ENCODE data around the gene MAB21L2. TPM values are rescaled to one million over a fixed set of nuclear protein-coding genes. Genes with fewer than 3 reads are reported as not detected.
"Not testable (repeated sequence)": the region's sequence is repeated elsewhere in the genome, so short reads cannot be mapped to it uniquely, and the experiment has no call there.

MAB21L2 gene
- total RNA-seq, 1 experiment from 2014 or later = not detected

DNA sequence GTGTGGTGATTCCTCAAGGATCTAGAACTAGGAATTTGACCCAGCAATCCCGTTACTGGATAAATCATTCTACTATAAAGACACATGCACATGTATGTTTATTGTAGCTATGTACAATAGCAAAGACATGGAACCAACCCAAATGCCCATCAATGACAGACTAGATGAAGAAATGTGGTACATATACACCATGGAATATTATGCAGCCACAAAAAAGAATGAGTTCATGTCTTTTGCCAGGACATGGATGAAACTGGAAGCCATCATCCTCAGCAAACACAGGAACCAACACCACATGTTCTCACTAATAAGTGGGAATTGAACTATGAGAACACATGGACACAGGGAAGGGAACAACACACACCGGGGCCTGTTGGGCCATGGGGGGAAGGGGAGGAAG, 17.0 kb upstream of the MAB21L2 start:
- H3K9me3 ChIP-seq (replicated peaks); H3K27me3 ChIP-seq (replicated peaks); H3K4me1 ChIP-seq (replicated peaks); H3K27ac ChIP-seq; DNase-seq (ENCODE audit: low read depth in 1 of 2, low spot score in 2 of 2); H3K4me3 ChIP-seq; H3K36me3 ChIP-seq: not testable (repeated sequence)

DNA sequence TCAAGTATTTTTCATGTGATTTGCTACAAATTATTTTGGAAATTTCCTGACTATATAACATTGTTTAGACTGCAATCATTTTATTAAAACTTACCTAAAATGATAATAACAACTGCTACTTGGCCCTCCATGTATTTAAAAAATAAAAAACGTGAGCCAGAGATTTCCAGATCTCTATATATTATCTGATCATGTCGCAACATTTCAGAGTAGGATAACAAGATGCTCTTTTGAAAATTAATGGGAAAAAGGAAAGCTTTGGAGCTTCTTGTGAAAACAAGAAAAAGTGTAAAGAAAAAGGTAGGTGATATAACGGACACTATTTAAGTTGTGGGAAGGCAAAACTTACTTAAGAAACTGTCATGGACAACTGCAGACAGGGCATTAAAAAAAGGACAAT, 14.9 kb upstream of the MAB21L2 start:
- H3K9me3 ChIP-seq (replicated peaks) = no peaks in the 10 kb centered on the region
- no peaks in the 10 kb centered on the region for H3K36me3 ChIP-seq
- H3K4me3 ChIP-seq = no peak overlapping the region
- no peak for DNase-seq (ENCODE audit: low read depth in 1 of 2, low spot score in 2 of 2)
- no peaks in the 10 kb centered on the region for H3K27me3 ChIP-seq (replicated peaks)
- H3K4me1 ChIP-seq (replicated peaks) = no peaks in the 10 kb centered on the region
- H3K27ac ChIP-seq = no peak overlapping the region

DNA sequence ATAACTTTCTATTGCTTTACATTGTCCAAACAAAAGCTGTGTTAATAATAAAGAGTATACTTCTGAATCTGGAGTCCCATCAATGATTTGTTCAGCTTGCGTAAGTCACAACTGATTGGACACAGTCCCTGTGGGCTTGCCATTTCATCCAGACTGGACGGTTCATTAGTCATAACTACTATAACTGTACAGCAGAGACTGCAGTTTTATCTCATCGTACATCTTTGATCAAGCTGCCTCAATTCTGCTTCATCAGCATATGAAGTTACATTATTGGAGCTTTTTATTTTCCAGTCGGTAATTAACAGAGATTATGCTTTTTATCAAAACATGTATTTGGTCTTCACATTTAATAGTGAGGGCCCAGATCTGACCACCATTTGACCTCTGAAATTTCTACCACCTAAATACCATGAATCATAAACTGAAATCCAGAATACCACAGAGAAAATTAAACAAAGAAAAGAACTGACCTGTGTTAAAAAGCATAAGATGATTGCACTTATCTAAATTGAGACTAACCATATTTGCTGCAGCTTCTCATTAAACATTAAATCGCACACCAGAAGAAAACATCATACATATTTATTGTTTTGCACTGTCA, 12.5 kb upstream of the MAB21L2 start:
- Histone ChIP-seq H3K4me3 (no peak overlapping the region), H3K4me1 (replicated peaks) (no peaks in the 10 kb centered on the region), H3K27ac (no peak overlapping the region), H3K36me3 (no peaks in the 10 kb centered on the region), H3K9me3 (replicated peaks) (no peaks in the 10 kb centered on the region), H3K27me3 (replicated peaks) (no peaks in the 10 kb centered on the region)
- no peak for DNase-seq (ENCODE audit: low read depth in 1 of 2, low spot score in 2 of 2)

DNA sequence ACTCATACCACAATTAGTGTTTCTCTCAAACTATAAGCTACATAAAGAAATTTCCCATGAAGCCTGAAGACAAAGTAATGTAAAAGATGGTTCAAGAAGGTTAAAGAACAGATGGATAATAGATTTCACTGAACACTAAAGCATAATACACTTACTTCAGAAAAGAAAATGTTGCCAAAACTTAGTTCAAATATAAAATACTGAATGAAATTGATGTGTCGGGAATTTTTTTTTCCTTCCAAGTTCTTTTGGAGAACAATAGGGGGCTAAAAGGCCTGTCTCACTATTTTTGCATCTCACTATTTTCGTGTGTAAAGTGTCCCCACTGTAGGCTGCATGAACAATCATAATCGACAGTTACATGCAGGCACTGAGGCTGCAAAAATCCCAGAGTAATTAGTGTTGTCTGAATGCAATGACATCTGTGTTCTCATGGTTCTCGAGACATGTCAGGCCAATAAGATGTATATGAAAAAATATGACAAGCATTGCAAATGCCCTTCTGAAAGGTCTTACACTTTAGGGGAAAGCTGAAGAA, 11.9 kb upstream of the MAB21L2 start:
- H3K4me3 ChIP-seq = no peak overlapping the region
- H3K9me3 ChIP-seq (replicated peaks) = no peaks in the 10 kb centered on the region
- no peaks in the 10 kb centered on the region for H3K36me3 ChIP-seq
- no peaks in the 10 kb centered on the region for H3K4me1 ChIP-seq (replicated peaks)
- H3K27me3 ChIP-seq (replicated peaks) = no peaks in the 10 kb centered on the region
- DNase-seq (ENCODE audit: low read depth in 1 of 2, low spot score in 2 of 2) = no peak
- H3K27ac ChIP-seq = no peak overlapping the region

DNA sequence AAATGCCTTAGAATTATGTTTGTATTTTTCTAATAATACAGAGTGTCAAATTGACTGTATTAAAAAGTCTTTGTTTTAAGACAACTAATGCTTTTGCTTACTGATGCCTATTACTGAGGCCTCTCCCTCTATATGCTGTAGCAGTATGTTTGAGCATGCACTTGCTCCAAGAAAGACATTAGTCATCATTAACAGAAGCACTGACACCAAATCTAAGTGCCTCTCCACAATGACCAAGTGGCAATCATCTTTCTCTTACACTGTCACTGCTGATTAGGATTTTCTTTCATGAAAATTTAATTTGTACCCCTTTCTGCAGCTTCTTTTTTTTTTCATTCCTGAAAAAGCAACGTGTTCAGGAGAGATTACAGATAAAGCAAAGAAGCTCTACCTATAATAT, 11.1 kb upstream of the MAB21L2 start:
- Histone ChIP-seq H3K27me3 (replicated peaks) (no peaks in the 10 kb centered on the region), H3K9me3 (replicated peaks) (no peaks in the 10 kb centered on the region), H3K4me3 (no peak overlapping the region), H3K27ac (no peak overlapping the region), H3K36me3 (no peaks in the 10 kb centered on the region), H3K4me1 (replicated peaks) (no peaks in the 10 kb centered on the region)
- no peak for DNase-seq (ENCODE audit: low read depth in 1 of 2, low spot score in 2 of 2)

DNA sequence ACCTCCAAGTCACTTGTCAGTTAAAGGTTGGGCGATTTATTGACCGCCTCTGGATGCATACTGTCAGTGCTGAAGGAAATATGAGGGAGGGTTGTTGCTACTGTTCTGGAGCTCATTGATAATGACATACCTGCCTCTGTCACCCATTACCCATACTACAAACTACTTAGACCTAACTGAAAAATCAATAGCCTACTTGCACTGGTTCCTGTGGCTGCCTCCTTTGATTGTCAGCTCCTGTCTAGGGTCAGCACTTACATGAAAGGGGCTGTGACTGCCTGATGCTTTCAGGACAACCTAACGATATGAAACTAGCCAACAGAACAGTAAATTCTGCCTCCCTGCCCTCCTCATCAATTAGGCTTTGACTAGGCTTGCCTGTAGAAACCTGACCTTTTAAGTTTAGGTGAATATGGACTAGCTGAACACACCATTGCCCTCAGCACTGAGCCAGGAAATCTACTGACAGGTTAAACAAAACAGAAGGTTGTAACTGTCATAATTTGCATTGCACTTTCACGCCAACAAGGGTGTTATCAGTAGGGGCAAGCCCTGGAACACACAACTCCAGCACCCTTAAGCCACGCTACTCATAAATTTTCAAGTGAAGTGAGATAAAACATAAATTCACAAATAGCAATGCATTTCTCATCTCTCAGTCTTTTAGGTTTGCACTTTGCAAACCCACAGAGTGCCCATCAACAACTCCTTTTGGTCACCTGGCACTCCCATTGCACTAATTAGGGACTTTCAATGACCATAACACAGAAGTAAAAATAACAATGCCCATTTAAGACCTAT, 9.0 kb upstream of the MAB21L2 start:
- Histone ChIP-seq H3K27ac (no peak overlapping the region), H3K4me3 (no peak overlapping the region), H3K9me3 (replicated peaks) (no peaks in the 10 kb centered on the region)

DNA sequence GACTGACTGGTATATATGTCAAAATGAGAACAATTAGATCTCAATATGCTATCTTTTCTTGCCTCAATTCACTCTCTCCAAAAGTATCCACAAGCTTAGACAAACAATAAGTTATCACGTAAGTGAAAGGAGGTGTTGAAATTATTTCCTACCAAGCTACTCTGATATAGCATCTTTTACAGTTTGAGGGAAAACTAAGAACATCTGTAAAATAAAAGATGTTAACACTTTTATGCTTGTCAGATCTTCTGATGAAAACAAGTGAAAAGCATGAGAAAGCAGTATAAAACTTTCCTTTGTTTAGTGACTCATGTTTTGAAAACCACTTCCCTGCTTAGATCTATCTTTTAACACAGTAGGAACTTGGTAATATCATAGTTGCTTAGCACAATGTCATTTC, 8.4 kb upstream of the MAB21L2 start:
- no peak for DNase-seq (ENCODE audit: low read depth in 1 of 2, low spot score in 2 of 2)
- H3K4me1 ChIP-seq (replicated peaks) = no peaks in the 10 kb centered on the region
- no peaks in the 10 kb centered on the region for H3K36me3 ChIP-seq
- no peak overlapping the region for H3K27ac ChIP-seq
- no peaks in the 10 kb centered on the region for H3K9me3 ChIP-seq (replicated peaks)
- H3K27me3 ChIP-seq (replicated peaks) = 0 out of 2 replicates have a peak, but pooled peaks cover 6% of the 10 kb centered on the region
- H3K4me3 ChIP-seq = no peak overlapping the region

More for the DNA sequence above, 9.0 kb upstream of the MAB21L2 start:
- no peaks in the 10 kb centered on the region for H3K36me3 ChIP-seq
- 0 out of 2 replicates have a peak, but pooled peaks cover 5% of the 10 kb centered on the region for H3K27me3 ChIP-seq (replicated peaks)
- no peaks in the 10 kb centered on the region for H3K4me1 ChIP-seq (replicated peaks)
- DNase-seq (ENCODE audit: low read depth in 1 of 2, low spot score in 2 of 2) = no peak

DNA sequence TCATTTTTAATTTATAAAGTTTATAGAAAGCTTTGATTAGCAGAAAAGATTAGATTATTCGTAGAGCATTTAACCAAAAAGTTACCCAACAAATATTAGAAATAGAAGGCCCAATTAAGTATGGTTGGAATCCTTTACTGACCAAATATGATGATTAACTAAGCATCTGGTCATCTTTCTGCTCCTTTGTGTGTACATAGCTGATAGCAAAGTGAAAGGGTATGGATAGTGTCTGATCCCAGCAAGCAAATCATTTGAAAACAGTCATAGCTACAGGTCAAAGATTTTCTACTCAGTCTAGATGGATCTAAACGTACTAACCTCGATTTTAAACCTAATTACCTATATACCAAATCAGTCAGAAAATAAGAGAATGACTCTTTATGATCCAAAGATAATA, 7.3 kb upstream of the MAB21L2 start:
- peaks cover 9% of the 10 kb centered on the region; the same call in 1 of the 2 replicates for H3K27me3 ChIP-seq (replicated peaks)
- no peaks in the 10 kb centered on the region for H3K9me3 ChIP-seq (replicated peaks)
- no peaks in the 10 kb centered on the region; the same call in 1 of the 2 replicates for H3K4me1 ChIP-seq (replicated peaks)
- no peak overlapping the region for H3K27ac ChIP-seq
- no peaks in the 10 kb centered on the region for H3K36me3 ChIP-seq
- no peak for DNase-seq (ENCODE audit: low read depth in 1 of 2, low spot score in 2 of 2)
- H3K4me3 ChIP-seq = no peak overlapping the region

DNA sequence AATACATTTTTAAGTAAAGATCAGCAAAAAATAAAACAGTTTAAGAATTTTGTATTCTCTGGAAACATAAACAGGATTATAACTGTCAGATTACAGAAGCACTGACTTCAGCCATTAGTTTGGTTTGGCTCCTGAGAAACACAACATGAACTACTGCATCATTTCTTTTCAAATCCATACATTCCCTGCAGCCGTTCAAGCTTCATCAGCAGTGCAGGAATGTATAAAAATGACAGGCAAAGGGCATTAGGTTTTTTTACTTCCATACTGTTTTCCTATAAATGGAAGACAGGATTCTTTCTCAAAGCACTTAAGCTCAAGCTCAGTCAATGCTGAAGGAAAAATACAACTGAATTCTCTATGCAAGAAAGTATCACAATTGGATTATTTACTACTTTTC, 4.2 kb upstream of the MAB21L2 start:
- H3K36me3 ChIP-seq = no peaks in the 10 kb centered on the region

DNA sequence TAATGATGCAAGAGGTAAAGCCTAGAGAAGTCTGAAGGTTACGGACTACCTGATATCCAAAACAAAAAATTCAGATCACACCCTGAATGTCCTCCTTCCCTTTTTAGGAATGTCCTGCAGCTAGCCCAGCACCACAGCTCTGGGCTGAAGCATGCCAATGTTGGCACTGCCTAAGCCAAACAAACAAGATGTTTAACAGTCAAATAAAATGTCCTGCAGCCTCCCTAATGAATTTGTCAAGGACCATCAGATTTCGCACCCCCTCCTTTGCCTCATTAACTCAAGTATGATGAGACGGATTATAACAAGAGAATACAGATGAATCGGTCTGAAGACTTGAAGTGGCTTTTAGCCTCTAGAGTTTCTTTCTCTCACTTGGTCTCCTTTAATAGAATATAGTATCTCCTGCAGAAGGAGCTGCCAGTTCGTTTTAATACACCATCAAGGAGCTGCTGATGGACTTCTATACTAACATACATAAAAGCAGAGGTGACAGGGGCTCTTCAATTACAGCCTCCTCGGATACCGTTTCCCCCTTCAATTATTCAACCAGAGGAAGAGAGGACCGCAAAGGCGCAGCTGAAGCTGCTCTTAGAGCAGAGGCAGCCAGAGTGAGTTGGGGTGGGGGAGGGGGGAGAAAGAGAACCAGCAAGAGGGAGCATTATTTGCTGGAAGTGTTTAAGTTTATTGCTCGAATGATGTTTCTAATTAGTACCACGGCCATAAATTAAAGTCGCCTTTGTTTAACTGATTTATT, 3.0 kb upstream of the MAB21L2 start:
- DNase-seq (ENCODE audit: low read depth in 1 of 2, low spot score in 2 of 2) = no peak
- Histone ChIP-seq H3K27ac (no peak overlapping the region), H3K9me3 (replicated peaks) (no peaks in the 10 kb centered on the region), H3K4me1 (replicated peaks) (peaks cover 11% of the 10 kb centered on the region), H3K36me3 (no peaks in the 10 kb centered on the region), H3K27me3 (replicated peaks) (peaks cover 26% of the 10 kb centered on the region), H3K4me3 (peak overlapping the region; percentile 28; the same call in 1 of the 2 replicates)

More for the DNA sequence above, 4.2 kb upstream of the MAB21L2 start:
- no peak overlapping the region for H3K4me3 ChIP-seq
- no peaks in the 10 kb centered on the region; the same call in none of the 2 replicates for H3K4me1 ChIP-seq (replicated peaks)
- no peak for DNase-seq (ENCODE audit: low read depth in 1 of 2, low spot score in 2 of 2)
- H3K27me3 ChIP-seq (replicated peaks) = peaks cover 23% of the 10 kb centered on the region
- no peak overlapping the region for H3K27ac ChIP-seq
- H3K9me3 ChIP-seq (replicated peaks) = no peaks in the 10 kb centered on the region

DNA sequence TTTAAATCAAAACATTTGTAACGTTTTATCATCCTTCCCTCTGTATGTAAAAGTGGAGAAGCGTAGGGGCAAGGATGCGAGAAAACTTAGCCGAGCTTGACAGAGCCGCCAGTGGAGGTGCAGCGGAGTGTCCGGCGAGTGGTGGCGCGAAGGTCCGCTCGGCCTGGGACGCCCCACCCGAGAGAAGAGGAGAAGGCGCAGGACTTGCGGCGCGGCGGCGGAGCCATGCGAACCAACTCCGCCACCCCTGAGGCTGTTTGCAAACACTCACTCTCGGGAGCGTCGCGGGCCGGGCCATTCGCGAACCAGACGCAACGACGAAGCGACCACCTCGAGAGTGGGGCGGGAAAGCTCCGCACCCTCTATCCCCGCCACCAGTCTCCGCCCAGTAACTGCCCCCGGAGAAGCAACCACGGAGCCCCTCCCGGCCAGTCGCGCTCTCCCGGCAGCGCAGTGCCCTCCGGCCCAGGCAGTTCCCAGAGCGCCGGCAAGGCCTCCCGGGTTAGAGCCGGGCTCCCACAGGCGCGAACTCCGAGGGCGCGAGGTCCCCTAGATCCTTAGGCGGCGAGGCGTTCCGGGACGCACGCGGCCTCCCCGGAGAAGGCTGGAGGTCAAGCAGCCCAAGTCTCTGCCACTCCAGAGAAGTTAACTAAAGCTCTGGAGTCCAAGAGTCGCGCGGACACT, 2.3 kb upstream of the MAB21L2 start:
- peak overlapping the region; percentile 28 for H3K4me3 ChIP-seq
- H3K36me3 ChIP-seq = no peaks in the 10 kb centered on the region
- DNase-seq (ENCODE audit: low read depth in 1 of 2, low spot score in 2 of 2) = no peak
- H3K27ac ChIP-seq = no peak overlapping the region
- H3K4me1 ChIP-seq (replicated peaks) = peaks cover 13% of the 10 kb centered on the region
- no peaks in the 10 kb centered on the region for H3K9me3 ChIP-seq (replicated peaks)
- peaks cover 29% of the 10 kb centered on the region for H3K27me3 ChIP-seq (replicated peaks)

DNA sequence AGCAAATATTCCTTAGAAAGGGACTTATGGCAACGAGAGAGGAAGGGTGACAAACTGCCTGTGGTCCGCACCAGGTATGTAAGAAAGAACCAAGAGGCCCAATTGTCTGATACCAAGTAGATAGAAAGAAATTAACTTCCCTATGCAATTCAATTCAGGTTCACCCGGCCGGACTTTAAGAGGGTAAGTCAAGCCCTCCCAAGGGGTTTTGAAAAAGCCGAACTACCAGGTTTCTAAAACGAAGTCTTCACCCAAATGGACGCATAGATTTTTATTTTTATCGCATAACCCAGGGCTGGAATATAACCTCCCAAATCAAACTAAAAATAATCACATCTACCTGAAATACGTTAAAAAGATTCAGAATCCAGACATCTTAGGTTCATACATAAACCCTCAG, 1.6 kb upstream of the MAB21L2 start:
- Histone ChIP-seq H3K36me3 (no peaks in the 10 kb centered on the region), H3K27ac (no peak overlapping the region), H3K27me3 (replicated peaks) (peaks cover 34% of the 10 kb centered on the region), H3K4me3 (no peak overlapping the region), H3K9me3 (replicated peaks) (no peaks in the 10 kb centered on the region), H3K4me1 (replicated peaks) (peaks cover 13% of the 10 kb centered on the region)
- no peak for DNase-seq (ENCODE audit: low read depth in 1 of 2, low spot score in 2 of 2)

DNA sequence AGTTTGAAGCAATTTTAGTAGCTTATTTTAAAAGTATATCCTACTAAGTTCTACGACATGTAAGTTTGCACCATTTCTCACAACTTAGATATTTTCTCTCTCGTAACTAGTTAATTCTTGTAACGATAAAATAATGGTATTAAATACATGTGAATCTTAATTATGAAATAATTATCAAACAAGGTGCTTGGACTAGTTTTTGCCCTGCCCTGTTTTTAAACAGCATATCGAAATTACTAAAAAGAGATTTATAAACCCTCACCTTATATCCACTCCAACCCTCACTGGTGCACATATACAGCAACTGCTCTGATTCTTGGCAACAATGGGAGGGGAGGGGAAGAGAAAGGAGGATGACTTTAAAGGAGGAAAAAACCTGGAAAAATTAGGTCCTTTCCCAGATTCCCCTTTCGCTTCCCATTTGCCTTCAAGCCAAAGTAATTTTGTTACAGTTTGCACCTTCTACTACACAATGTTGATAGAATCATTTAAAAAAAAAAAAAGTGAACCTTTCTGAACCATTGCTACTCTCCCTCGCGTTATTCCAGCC, 820 bp upstream of the MAB21L2 start:
- H3K27ac ChIP-seq = no peak overlapping the region
- no peaks in the 10 kb centered on the region for H3K9me3 ChIP-seq (replicated peaks)
- no peak for DNase-seq (ENCODE audit: low read depth in 1 of 2, low spot score in 2 of 2)
- no peaks in the 10 kb centered on the region for H3K36me3 ChIP-seq
- H3K27me3 ChIP-seq (replicated peaks) = peaks cover 38% of the 10 kb centered on the region
- H3K4me3 ChIP-seq = no peak overlapping the region
- H3K4me1 ChIP-seq (replicated peaks) = peaks cover 13% of the 10 kb centered on the region
